H1 (cell line): ENCODE data around the gene DLGAP3. TPM values are rescaled to one million over a fixed set of nuclear protein-coding genes. Genes with fewer than 3 reads are reported as not detected.

Experiments used
- CTCF ChIA-PET: fragments of 300-600 bp; sonication (Branson Sonifier 250); formaldehyde crosslinking; loops from one replicate; lab custom pipeline; 2021; ENCODE audit not compliant: partially characterized antibody; lab: Charles Lee
- POLR2A ChIA-PET: fragments of 300-600 bp; sonication (Branson Sonifier 250); formaldehyde crosslinking; loops from one replicate; lab custom pipeline; 2021; ENCODE audit warnings: inconsistent platforms; ENCODE audit not compliant: partially characterized antibody; lab: Charles Lee
- DNase-seq, 2 experiments: peaks; one replicate each; pipeline versions ENCODE4 v3.0.0 to v3.0.0-alpha.2; 2010 to 2022; ENCODE audit warnings: low spot score in 2 of 2, low read depth in 1 of 2, mixed read lengths in 1 of 2
- FAIRE-seq: peaks from 2 replicates; lab custom pipeline; 2011; peaks lifted over from hg19 to GRCh38; lab: Jason Lieb, UNC
- H2AFZ ChIP-seq: 2 replicates; pipeline ENCODE4 v1.8.1; 2012; ENCODE audit warnings: low read length, inconsistent platforms
- H2AK5ac ChIP-seq: 2 replicates; pipeline ENCODE4 v1.6.1; 2013; ENCODE audit warnings: low read depth, low read length
- H2BK120ac ChIP-seq: replicated peaks from 2 replicates; pipeline ENCODE3; 2013; ENCODE audit warnings: low read depth, low read length, inconsistent platforms
- H2BK12ac ChIP-seq: 2 replicates; pipeline ENCODE4 v1.6.1; 2013; ENCODE audit warnings: low read depth, low read length
- H2BK15ac ChIP-seq: 2 replicates; pipeline ENCODE4 v1.6.1; 2013; ENCODE audit warnings: low read length
- H2BK20ac ChIP-seq: 2 replicates; pipeline ENCODE4 v1.6.1; 2013; ENCODE audit warnings: low read length
- H2BK5ac ChIP-seq: 2 replicates; pipeline ENCODE4 v1.6.1; 2013; ENCODE audit warnings: low read depth, low read length
- H3K14ac ChIP-seq: 2 replicates; pipeline ENCODE4 v1.6.1; 2013; ENCODE audit warnings: inconsistent platforms; ENCODE audit not compliant: insufficient read length
- H3K18ac ChIP-seq: 2 replicates; pipeline ENCODE4 v1.6.1; 2013; ENCODE audit warnings: low read length; ENCODE audit errors: extremely low read depth
- H3K23ac ChIP-seq: 2 replicates; pipeline ENCODE4 v1.6.1; 2013; ENCODE audit warnings: inconsistent platforms; ENCODE audit not compliant: insufficient read length
- H3K23me2 ChIP-seq: 2 replicates; pipeline ENCODE4 v1.6.1; 2013; ENCODE audit warnings: low read depth, low read length
- H3K27ac ChIP-seq: 2 replicates; pipeline ENCODE4 v1.6.1; 2011; ENCODE audit warnings: low read depth, low read length, inconsistent platforms
- H3K27me3 ChIP-seq, 4 experiments: replicated peaks in 1 of 4; 1 replicate in 1 of 4; 2 replicates in 3 of 4; pipeline versions ENCODE4 v1.6.1 to v1.8.1; 2011 to 2013; ENCODE audit warnings: low read length in 3 of 4, mild to moderate bottlenecking in 3 of 4, inconsistent platforms in 2 of 4, mixed read lengths in 2 of 4, moderate library complexity in 1 of 4; ENCODE audit not compliant: control insufficient read depth in 3 of 4, insufficient read depth in 3 of 4; ENCODE audit errors: extremely low read depth in 1 of 4
- H3K36me3 ChIP-seq, 4 experiments: 2 replicates each; pipeline versions ENCODE4 v1.6.1 to v1.8.1; 2011 to 2013; ENCODE audit warnings: mild to moderate bottlenecking in 4 of 4, low read length in 3 of 4, moderate library complexity in 2 of 4, control low read depth in 1 of 4, inconsistent platforms in 1 of 4; ENCODE audit not compliant: insufficient read depth in 4 of 4, control insufficient read depth in 2 of 4
- H3K4ac ChIP-seq: replicated peaks from 2 replicates; pipeline ENCODE3; 2013; ENCODE audit warnings: low read length, low read depth, mixed read lengths, inconsistent platforms; ENCODE audit not compliant: insufficient read length
- H3K4me1 ChIP-seq, 4 experiments: replicated peaks in 1 of 4; 1 replicate in 1 of 4; 2 replicates in 3 of 4; pipeline versions ENCODE4 v1.6.1 to v1.8.1; 2011 to 2013; ENCODE audit warnings: low read length in 3 of 4, inconsistent platforms in 2 of 4, mixed read lengths in 1 of 4; ENCODE audit not compliant: insufficient read depth in 4 of 4, control insufficient read depth in 3 of 4
- H3K4me2 ChIP-seq, 2 experiments: 2 replicates each; pipeline versions ENCODE4 v1.6.1 to v1.8.1; 2011 to 2013; ENCODE audit warnings: low read depth in 2 of 2, low read length in 2 of 2, control low read depth in 1 of 2, inconsistent platforms in 1 of 2, mild to moderate bottlenecking in 1 of 2; ENCODE audit not compliant: insufficient read depth in 1 of 2
- H3K4me3 ChIP-seq, 4 experiments: fragments of 200-600, 300-600 bp in 1 of 4; sonication (generic), shearing (Covaris generic), sonication (Bioruptor Twin) in 1 of 4; 2 replicates each; pipeline versions ENCODE4 v1.5.1 to v1.8.1; 2011 to 2016; ENCODE audit warnings: low read length in 4 of 4, low read depth in 3 of 4, control low read depth in 2 of 4, inconsistent platforms in 2 of 4, mild to moderate bottlenecking in 2 of 4, mixed read lengths in 1 of 4, moderate library complexity in 1 of 4; ENCODE audit not compliant: insufficient read depth in 2 of 4; ENCODE audit errors: extremely low read depth in 1 of 4
- H3K56ac ChIP-seq: replicated peaks from 2 replicates; pipeline ENCODE3; 2013; ENCODE audit warnings: low read depth, mild to moderate bottlenecking, mixed read lengths, low read length, inconsistent platforms; ENCODE audit not compliant: insufficient read length
- H3K79me1 ChIP-seq: 2 replicates; pipeline ENCODE4 v1.6.1; 2013; ENCODE audit warnings: low read depth, low read length, control low read depth
- H3K79me2 ChIP-seq, 2 experiments: 2 replicates each; pipeline versions ENCODE4 v1.6.1 to v1.8.1; 2012 to 2013; ENCODE audit warnings: low read length in 2 of 2, mild to moderate bottlenecking in 2 of 2, inconsistent platforms in 1 of 2; ENCODE audit not compliant: insufficient read depth in 2 of 2, control insufficient read depth in 1 of 2
- H3K9ac ChIP-seq, 4 experiments: replicated peaks in 1 of 4; 1 replicate in 1 of 4; 2 replicates in 3 of 4; pipeline versions ENCODE4 v1.6.1 to v1.8.1; 2011 to 2013; ENCODE audit warnings: low read depth in 3 of 4, low read length in 3 of 4, control low read depth in 2 of 4, mild to moderate bottlenecking in 2 of 4, moderate library complexity in 2 of 4, inconsistent platforms in 1 of 4; ENCODE audit errors: extremely low read depth in 1 of 4
- H3K9me3 ChIP-seq, 2 experiments: 2 replicates each; pipeline versions ENCODE4 v1.6.1 to v1.8.1; 2012 to 2013; ENCODE audit warnings: mild to moderate bottlenecking in 2 of 2, moderate library complexity in 2 of 2, control low read depth in 1 of 2, inconsistent platforms in 1 of 2, low read depth in 1 of 2, low read length in 1 of 2, mixed read lengths in 1 of 2; ENCODE audit not compliant: insufficient read depth in 2 of 2
- H4K20me1 ChIP-seq, 2 experiments: replicated peaks in 1 of 2; 2 replicates each; pipeline versions ENCODE3 to v1.8.1; 2011 to 2013; ENCODE audit warnings: inconsistent platforms in 2 of 2, low read length in 2 of 2, mild to moderate bottlenecking in 1 of 2; ENCODE audit not compliant: insufficient read depth in 2 of 2, control insufficient read depth in 1 of 2
- H4K5ac ChIP-seq: 2 replicates; pipeline ENCODE4 v1.6.1; 2013; ENCODE audit warnings: low read length, low read depth, mixed read lengths, inconsistent platforms; ENCODE audit not compliant: insufficient read length
- H4K8ac ChIP-seq: 2 replicates; pipeline ENCODE4 v1.8.0; 2013; ENCODE audit warnings: mild to moderate bottlenecking, moderate library complexity, low read length, inconsistent platforms; ENCODE audit not compliant: insufficient read depth; ENCODE audit errors: extremely low read depth
- H4K91ac ChIP-seq: replicated peaks from 2 replicates; pipeline ENCODE3; 2013; ENCODE audit warnings: low read length, mixed read lengths, inconsistent platforms; ENCODE audit not compliant: insufficient read length
- GABPA ChIP-seq: IDR thresholded peaks from 2 replicates; pipeline ENCODE4 v1.6.1; 2011; ENCODE audit warnings: mild to moderate bottlenecking, low read length, moderate library complexity, borderline replicate concordance; ENCODE audit not compliant: insufficient read depth
- GTF2F1 ChIP-seq: IDR thresholded peaks from 2 replicates; pipeline ENCODE4 v1.6.1; 2012; ENCODE audit warnings: low read depth, low read length, improper control_type of control experiment, borderline replicate concordance
- NANOG ChIP-seq: IDR thresholded peaks from 2 replicates; pipeline ENCODE4 v1.6.1; 2011; ENCODE audit warnings: low read length, low read depth, mild to moderate bottlenecking, inconsistent platforms; ENCODE audit not compliant: insufficient read depth, poor library complexity, severe bottlenecking
- RAD21 ChIP-seq, 2 experiments: IDR thresholded peaks in 1 of 2; conservative IDR thresholded peaks in 1 of 2; 2 replicates each; pipeline ENCODE4 v1.6.1; 2011; ENCODE audit warnings: low read depth in 2 of 2, low read length in 2 of 2, improper control_type of control experiment in 1 of 2, inconsistent platforms in 1 of 2, mild to moderate bottlenecking in 1 of 2, moderate library complexity in 1 of 2
- SIRT6 ChIP-seq: IDR thresholded peaks from one replicate; pipeline ENCODE4 v1.7.1; 2012; ENCODE audit warnings: low read length, inconsistent platforms
- SRF ChIP-seq: IDR thresholded peaks from 2 replicates; pipeline ENCODE4 v1.6.1; 2011; ENCODE audit warnings: mild to moderate bottlenecking, low read depth, low read length, moderate library complexity
- SUZ12 ChIP-seq: fragments of 200-600 bp; sonication (generic); IDR thresholded peaks from 2 replicates; pipeline ENCODE4 v1.6.1; 2012; ENCODE audit warnings: mild to moderate bottlenecking, inconsistent platforms, low read length, moderate library complexity, mixed read lengths
- TAF7 ChIP-seq: optimal IDR thresholded peaks from 2 replicates; pipeline ENCODE3; 2011; ENCODE audit warnings: low read depth, mild to moderate bottlenecking, inconsistent platforms, low read length, moderate library complexity, borderline replicate concordance
- USF2 ChIP-seq: IDR thresholded peaks from 2 replicates; pipeline ENCODE4 v1.6.1; 2011; ENCODE audit warnings: low read length, improper control_type of control experiment
- WGBS, 2 experiments: shearing (Covaris generic) in 1 of 2; methylation state at CpG; one replicate each; pipeline versions ENCODE4 v1.1.6 to v1.1.7; 2013 to 2015; ENCODE audit warnings: low lambda C conversion rate in 2 of 2, mixed read lengths in 2 of 2, inconsistent platforms in 1 of 2, low coverage in 1 of 2, missing lambda C conversion rate in 1 of 2; ENCODE audit not compliant: insufficient replicate concordance in 2 of 2, insufficient coverage in 1 of 2, insufficient read length in 1 of 2; ENCODE audit errors: extremely low coverage in 1 of 2, missing lambda C conversion rate in 1 of 2; 5-methylcytosine and 5-hydroxymethylcytosine counted together
- polyA plus RNA-seq, 7 experiments: library from polyadenylated mRNA; depleted of rRNA in 3 of 7; stranded (reverse) in 5 of 7; unstranded in 2 of 7; fragments of >200 nt in 5 of 7; fragments of 200-250 nt in 2 of 7; gene quantifications; 1 replicate in 5 of 7; 2 replicates in 1 of 7; 4 replicates in 1 of 7; pipeline versions ENCODE4 v1.2.1 to v1.2.3, GENCODE V29; 2011 to 2013; ENCODE audit warnings: missing spikeins in 2 of 7, mixed read lengths in 2 of 7
- total RNA-seq: library from RNA; stranded (reverse); fragmentation: NEBNext Ultra II Directional; extraction: Animal tissue kit (Norgen Biotek cat#: 25700); gene quantifications from 2 replicates; pipeline ENCODE4 v1.2.1, GENCODE V29; 2021

DLGAP3 gene
- total and polyA plus RNA-seq, 2 of the 8 experiments (the other 6 are each of a cell fraction or from before 2014, with no cell fraction given) = 3.8 to 13.2 TPM

- Histone ChIP-seq H3K23ac (no peak overlapping the region), H2AFZ (no peak overlapping the region), H2BK15ac (no peak overlapping the region), H3K9ac (no peak overlapping the region), H3K36me3 (no peaks in the 10 kb centered on the region), H3K18ac (no peak overlapping the region), H4K5ac (no peak overlapping the region), H2BK12ac (no peak overlapping the region), H2BK5ac (no peak overlapping the region), H3K79me1 (no peaks in the 10 kb centered on the region), H3K9me3 (no peaks in the 10 kb centered on the region), H4K91ac (no peak overlapping the region), H2BK20ac (no peak overlapping the region), H3K4me3 (no peak overlapping the region), H3K4ac (no peak overlapping the region), H3K14ac (no peak overlapping the region), H3K56ac (no peak overlapping the region), H2AK5ac (no peak overlapping the region), H2BK120ac (no peak overlapping the region), H3K4me1 (peaks cover 0 to 3% (median 0%) of the 10 kb centered on the region in 4 experiments; a peak in 1 of 7 replicates), H3K4me2 (no peak overlapping the region), H3K27ac (no peak overlapping the region), H3K23me2 (no peaks in the 10 kb centered on the region; the same call in 1 of the 2 replicates), H4K8ac (no peak overlapping the region), H3K79me2 (no peaks in the 10 kb centered on the region), H4K20me1 (no peaks in the 10 kb centered on the region), H3K27me3 (no peaks in the 10 kb centered on the region; a peak in 1 of 7 replicates)
- CTCF ChIA-PET = interaction anchor here (0.5 to 1.1 kb wide), 2 partner anchors 10 to 708 kb away, joined by 3 read pairs; no protein-coding TSS in a partner anchor
- DNase-seq = no peak
- no peak for TF ChIP-seq RAD21 (IDR thresholded peaks at IDR 0.05 in 1 of 2, conservative IDR thresholded peaks at IDR 0.05 in 1 of 2; ENCODE audit: low read depth in 2 of 2, low read length in 2 of 2)
- no peak for TF ChIP-seq SRF
- no peak for TF ChIP-seq SUZ12
- no peak for TF ChIP-seq NANOG
- no peak for TF ChIP-seq GTF2F1
- TF ChIP-seq SIRT6 = no peak
- no peak for TF ChIP-seq USF2
- TF ChIP-seq GABPA = no peak
- TF ChIP-seq TAF7 = no peak
- POLR2A ChIA-PET = no interaction called here
- FAIRE-seq = no peak
- 90% methylated on average over 8 of the region's 12 CpGs; no CpG with 5 or more reads in 1 of the 2 experiments for WGBS, 2 experiments
Observed at GRCh38 chr1:34905098-34905459, 24.4 kb downstream of the DLGAP3 start.
